D721Med (cell line): ENCODE data around the gene KCNN3.
"Not testable (repeated sequence)": the region's sequence is repeated elsewhere in the genome, so short reads cannot be mapped to it uniquely, and the experiment has no call there.

Experiments used
- DNase-seq: peaks from one replicate; pipeline ENCODE4 v3.0.0; 2011; ENCODE audit warnings: low spot score; ENCODE audit not compliant: insufficient read length
- FAIRE-seq: peaks from 2 replicates; lab custom pipeline; 2011; peaks lifted over from hg19 to GRCh38; lab: Jason Lieb, UNC
- CTCF ChIP-seq: IDR thresholded peaks from 2 replicates; pipeline ENCODE4 v1.5.1; 2012; ENCODE audit warnings: mild to moderate bottlenecking, control low read depth; ENCODE audit not compliant: insufficient read depth; ENCODE audit errors: missing control alignments

The KCNN3 gene

DNA sequence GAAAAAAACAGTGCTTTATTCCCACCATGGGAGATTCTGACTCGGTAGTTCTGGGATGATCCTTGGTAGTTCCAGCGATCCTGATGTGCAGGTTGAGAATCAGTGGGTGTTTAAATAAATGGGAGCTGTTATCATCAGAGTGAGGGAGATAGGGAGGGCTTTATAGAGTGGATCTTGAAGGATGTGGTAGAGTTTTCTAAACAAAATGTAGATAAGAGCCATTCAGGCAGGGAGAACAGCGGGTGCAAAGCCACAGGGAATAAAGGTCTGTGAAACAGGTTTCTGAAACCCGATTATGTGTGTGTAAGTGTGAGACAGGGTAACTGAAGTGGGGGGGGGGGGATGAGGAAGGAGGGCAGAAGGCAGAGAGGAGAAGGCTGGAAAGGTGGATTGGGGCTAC lies 186.3 kb downstream of the KCNN3 start:
- DNase-seq (no peak), FAIRE-seq (no peak)
- TF ChIP-seq CTCF = no peak

GRCh38 chr1:154682254-154682653 lies 187.8 kb downstream of the KCNN3 start:
- TF ChIP-seq CTCF = no peak
- FAIRE-seq (no peak), DNase-seq (no peak)

- not testable (repeated sequence) for FAIRE-seq, DNase-seq
Observed at GRCh38 chr1:154677844-154678243, 192.2 kb downstream of the KCNN3 start.

GRCh38 chr1:154676847-154677246 lies 193.2 kb downstream of the KCNN3 start:
- FAIRE-seq, DNase-seq: not testable (repeated sequence)

- not testable (repeated sequence) for DNase-seq, FAIRE-seq
Observed at GRCh38 chr1:154674456-154674855, 195.6 kb downstream of the KCNN3 start.

DNA sequence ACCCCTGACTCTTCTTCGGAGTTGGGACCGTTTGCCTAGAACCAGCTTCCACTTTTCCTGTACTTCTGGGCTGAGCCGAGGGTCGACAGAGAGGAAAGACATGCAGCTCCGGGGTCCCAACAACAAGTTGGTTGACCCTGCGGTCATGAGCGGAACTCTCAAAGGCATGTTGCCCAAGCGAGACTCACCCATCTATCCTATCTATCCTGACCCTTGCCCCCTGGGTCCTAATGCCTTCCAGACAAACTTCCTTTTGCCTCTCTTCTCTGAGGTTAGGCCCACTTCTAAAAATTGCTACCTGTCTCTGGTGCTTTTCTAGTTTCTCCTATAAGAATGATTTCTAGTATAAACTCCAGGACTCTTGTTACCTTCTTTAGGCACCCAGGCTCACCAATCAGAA lies 197.8 kb downstream of the KCNN3 start:
- FAIRE-seq, DNase-seq: not testable (repeated sequence)

DNA sequence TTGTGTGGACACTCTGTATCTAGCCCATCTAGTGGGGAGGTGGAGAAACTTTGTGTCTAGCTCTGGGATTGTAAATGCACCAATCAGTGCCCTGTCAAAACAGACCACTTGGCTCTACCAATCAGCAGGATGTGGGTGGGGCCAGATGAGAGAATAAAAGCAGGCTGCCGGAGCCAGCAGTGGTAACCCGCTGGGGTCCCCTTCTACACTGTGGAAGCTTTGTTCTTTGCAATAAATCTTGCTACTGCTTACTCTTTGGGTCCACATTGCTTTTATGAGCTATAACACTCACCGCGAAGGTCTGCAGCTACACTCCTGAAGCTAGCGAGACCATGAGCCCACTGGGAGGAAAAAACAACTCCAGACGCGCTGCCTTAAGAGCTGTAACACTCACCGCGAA lies 198.7 kb downstream of the KCNN3 start:
- not testable (repeated sequence) for FAIRE-seq, DNase-seq

DNA sequence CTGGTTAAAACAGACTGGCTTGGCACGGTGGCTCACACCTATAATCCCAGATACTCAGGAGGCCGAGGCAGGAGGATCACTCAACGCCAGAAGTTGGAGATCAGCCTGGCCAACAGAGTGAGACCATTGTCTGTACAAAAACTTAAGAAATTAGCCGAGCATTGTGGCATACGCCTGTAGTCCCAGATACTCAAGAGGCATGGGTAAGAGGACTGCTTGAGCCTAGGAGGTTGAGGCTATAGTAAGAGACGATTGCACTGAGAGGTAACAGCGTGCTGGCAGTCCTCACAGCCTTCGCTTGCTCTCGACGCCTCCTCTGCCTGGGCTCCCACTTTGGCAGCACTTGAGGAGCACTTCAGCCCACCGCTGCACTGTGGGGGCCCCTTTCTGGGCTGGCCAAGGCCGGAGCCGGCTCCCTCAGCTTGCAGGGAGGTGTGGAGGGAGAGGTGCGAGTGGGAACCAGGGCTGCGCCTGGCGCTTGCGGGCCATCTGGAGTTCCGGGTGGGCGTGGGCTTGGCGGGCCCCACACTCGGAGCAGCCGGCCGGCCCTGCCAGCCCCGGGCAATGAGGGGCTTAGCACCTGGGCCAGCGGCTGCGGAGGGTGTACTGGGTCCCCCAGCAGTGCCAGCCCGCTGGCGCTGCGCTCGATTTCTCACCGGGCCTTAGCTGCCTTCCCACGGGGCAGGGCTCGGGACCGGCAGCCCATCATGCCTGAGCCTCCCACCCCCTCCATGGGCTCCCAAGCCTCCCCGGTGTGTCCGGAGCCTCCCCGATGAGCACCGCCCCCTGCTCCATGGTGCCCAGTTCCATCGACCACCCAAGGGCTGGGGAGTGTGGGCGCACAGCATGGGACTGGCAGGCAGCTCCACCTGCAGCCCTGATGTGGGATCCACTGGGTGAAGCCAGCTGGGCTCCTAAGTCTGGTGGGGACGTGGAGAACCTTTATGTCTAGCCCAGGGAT lies 199.5 kb downstream of the KCNN3 start:
- not testable (repeated sequence) for FAIRE-seq

GRCh38 chr1:154669464-154670282 lies 200.4 kb downstream of the KCNN3 start:
- DNase-seq (peak; percentile 78), FAIRE-seq (peak; percentile 55)
- TF ChIP-seq CTCF = peak; percentile 100

More for the DNA sequence above, 199.5 kb downstream of the KCNN3 start:
- DNase-seq = not testable (repeated sequence)

DNA sequence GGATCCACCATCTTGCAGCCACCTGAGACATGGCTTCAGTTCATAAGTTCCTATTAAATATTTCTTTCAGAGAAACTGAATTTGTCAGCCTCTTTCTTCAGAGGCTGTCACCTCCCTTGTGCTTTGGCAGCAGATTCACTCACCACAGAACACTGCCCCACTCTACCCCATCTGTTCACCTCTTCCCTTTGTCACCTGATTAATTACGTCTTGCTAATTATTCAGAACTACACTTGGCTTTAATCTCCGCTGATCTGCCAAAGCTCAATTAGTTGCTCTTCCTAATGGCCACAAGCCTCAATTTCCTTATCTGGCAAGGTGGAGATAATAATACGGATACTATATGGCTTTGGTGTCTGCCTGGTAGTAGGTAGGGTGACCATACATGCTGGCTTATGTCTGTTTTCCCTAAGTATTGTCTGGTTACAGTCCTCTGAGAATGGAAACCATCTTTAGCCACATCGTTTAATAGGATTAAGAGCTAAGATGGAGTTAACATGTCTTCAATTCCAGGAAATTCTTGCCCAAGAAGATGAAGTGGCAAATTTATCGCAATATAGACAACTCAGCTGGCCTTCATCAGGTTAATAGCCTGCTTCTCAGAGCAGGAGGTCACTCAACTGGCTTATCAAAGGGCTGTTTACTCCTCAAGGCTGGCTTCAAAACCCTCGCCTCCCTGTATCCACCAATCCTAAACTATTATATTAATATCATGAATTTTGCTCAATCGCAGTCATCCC lies 203.9 kb downstream of the KCNN3 start:
- DNase-seq = peak; percentile 53

More for the DNA sequence above, 203.9 kb downstream of the KCNN3 start:
- no peak for TF ChIP-seq CTCF
- peak; percentile 99 for FAIRE-seq
